Caco-2 (cell line): ENCODE measurements around the gene CX3CL1. TPM values are rescaled to one million over a fixed set of nuclear protein-coding genes. Genes with fewer than 3 reads are reported as not detected.

Experiments used
- BruUV-seq: library from RNA; stranded (reverse); fragments of 400-500 nt; replicated peaks from 2 replicates; lab custom pipeline; 2021; lab: Mats Ljungman, UMichigan
- CTCF ChIA-PET: fragments of 300-600 bp; sonication (Branson Sonifier 250); formaldehyde crosslinking; loops from one replicate; lab custom pipeline; 2022; ENCODE audit warnings: antibody characterized with exemption; lab: Charles Lee
- POLR2A ChIA-PET: fragments of 300-600 bp; sonication (Branson Sonifier 250); formaldehyde crosslinking; loops from one replicate; lab custom pipeline; 2022; ENCODE audit warnings: antibody characterized with exemption; lab: Charles Lee
- DNase-seq, 2 experiments: peaks; one replicate each; pipeline versions ENCODE4 v3.0.0 to v3.0.0-alpha.2; 2020 to 2022
- H3K27me3 ChIP-seq: replicated peaks from 2 replicates; pipeline ENCODE4 v1.6.0; 2011; ENCODE audit warnings: low read length; ENCODE audit not compliant: control insufficient read depth, insufficient read depth
- H3K36me3 ChIP-seq: 2 replicates; pipeline ENCODE4 v1.5.1; 2011; ENCODE audit warnings: low read length; ENCODE audit not compliant: control insufficient read depth, insufficient read depth
- H3K4me1 ChIP-seq: fragments of 250-450 bp; sonication (Bioruptor Pico); 2 replicates; pipeline ENCODE4 v1.5.1; 2020; ENCODE audit warnings: mild to moderate bottlenecking
- H3K4me3 ChIP-seq: 2 replicates; pipeline ENCODE4 v1.5.1; 2011; ENCODE audit warnings: low read depth, mild to moderate bottlenecking, control low read depth, low read length
- H3K9me3 ChIP-seq: fragments of 250-450 bp; sonication (Bioruptor Pico); 2 replicates; pipeline ENCODE4 v1.5.1; 2020; ENCODE audit warnings: mild to moderate bottlenecking, moderate library complexity
- H3K27ac Mint-ChIP-seq: one replicate; pipeline ENCODE4 v1.8.0; 2022; ENCODE audit warnings: mixed read lengths; ENCODE audit not compliant: unreplicated experiment
- H3K27me3 Mint-ChIP-seq: one replicate; pipeline ENCODE4 v1.8.0; 2022; ENCODE audit warnings: mixed read lengths; ENCODE audit not compliant: insufficient read depth, unreplicated experiment
- H3K36me3 Mint-ChIP-seq: one replicate; pipeline ENCODE4 v1.8.0; 2022; ENCODE audit warnings: mild to moderate bottlenecking, mixed read lengths; ENCODE audit not compliant: insufficient read depth, unreplicated experiment
- H3K4me1 Mint-ChIP-seq: one replicate; pipeline ENCODE4 v1.8.0; 2022; ENCODE audit warnings: low read depth, mixed read lengths; ENCODE audit not compliant: unreplicated experiment
- H3K4me3 Mint-ChIP-seq: one replicate; pipeline ENCODE4 v1.8.0; 2022; ENCODE audit warnings: mild to moderate bottlenecking, moderate library complexity, mixed read lengths; ENCODE audit not compliant: unreplicated experiment
- H3K9me3 Mint-ChIP-seq: one replicate; pipeline ENCODE4 v1.8.0; 2022; ENCODE audit warnings: mixed read lengths; ENCODE audit not compliant: unreplicated experiment
- intact Hi-C: fragments of 100-400 bp; cut with micrococcal nuclease; formaldehyde crosslinking; loops from one replicate; pipeline ENCODE4 v1.10.0; 2022; ENCODE audit not compliant: unreplicated experiment
- total RNA-seq: library from RNA; stranded (reverse); gene quantifications from 2 replicates; pipeline ENCODE4 v1.2.3, GENCODE V29; 2022
- TF ChIP-seq, protein P1 (sequence below), 2 experiments: fragments of 200-600 bp in 1 of 2; IDR thresholded peaks; 1 replicate in 1 of 2; 2 replicates in 1 of 2; pipeline versions ENCODE4 v1.5.1 to v1.8.0; 2011 to 2022; ENCODE audit warnings: antibody characterized with exemption in 1 of 2, control low read depth in 1 of 2, inconsistent platforms in 1 of 2, low read depth in 1 of 2, low read length in 1 of 2, mild to moderate bottlenecking in 1 of 2, moderate library complexity in 1 of 2; ENCODE audit not compliant: insufficient read depth in 1 of 2, severe bottlenecking in 1 of 2, unreplicated experiment in 1 of 2

Gene CX3CL1
- total RNA-seq, 1 experiment from 2014 or later = not detected

DNA sequence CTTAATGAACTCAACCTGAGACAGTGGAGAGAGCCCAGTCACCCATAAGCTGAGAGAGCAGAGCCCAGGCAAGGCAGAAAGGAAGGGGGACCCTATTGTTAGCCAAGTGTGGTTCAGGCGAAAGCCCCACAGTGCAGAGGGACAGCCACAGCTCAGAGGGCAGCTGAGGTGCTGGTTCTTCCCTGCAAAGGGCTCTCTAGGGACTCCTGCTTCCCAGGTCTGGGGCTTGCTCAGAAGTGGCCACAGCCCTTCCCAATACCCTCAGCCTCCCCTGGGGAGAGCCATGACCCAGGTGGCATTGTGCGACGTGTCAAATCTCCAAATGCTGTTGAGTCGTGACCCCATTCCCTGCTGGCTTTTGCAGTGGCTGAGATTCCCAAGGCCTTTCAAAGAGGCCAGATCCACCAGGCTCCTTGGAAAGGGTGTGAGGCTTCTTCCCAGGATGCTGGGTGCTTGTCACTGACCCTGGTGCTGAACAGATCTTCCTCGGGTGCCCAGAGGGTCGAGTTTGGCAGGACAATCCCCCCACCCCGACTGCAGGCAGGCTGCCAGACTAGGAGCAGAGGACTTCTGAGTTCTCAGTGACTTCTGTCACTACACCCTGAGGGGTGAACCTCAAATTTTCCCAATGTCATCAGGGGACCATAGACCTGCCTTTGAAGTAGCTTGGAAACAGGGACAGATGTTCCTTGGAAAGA lies 29.8 kb downstream of the CX3CL1 start:
- H3K27me3 ChIP-seq = no peaks in the 10 kb centered on the region
- POLR2A ChIA-PET = no interaction called here
- Mint-ChIP-seq H3K4me1 (peaks cover 9% of the 10 kb centered on the region), H3K27me3 (no peaks in the 10 kb centered on the region), H3K36me3 (no peaks in the 10 kb centered on the region), H3K4me3 (no peak overlapping the region), H3K9me3 (no peaks in the 10 kb centered on the region), H3K27ac (no peak overlapping the region)
- no TSS peak for BruUV-seq
- H3K4me1 ChIP-seq = no peaks in the 10 kb centered on the region
- DNase-seq = no peak
- no peaks in the 10 kb centered on the region for H3K9me3 ChIP-seq
- no peak overlapping the region for H3K4me3 ChIP-seq
- no peaks in the 10 kb centered on the region for H3K36me3 ChIP-seq
- intact Hi-C loops = no loop called here
- CTCF ChIA-PET = no interaction called here
- TF ChIP-seq, protein P1, sequence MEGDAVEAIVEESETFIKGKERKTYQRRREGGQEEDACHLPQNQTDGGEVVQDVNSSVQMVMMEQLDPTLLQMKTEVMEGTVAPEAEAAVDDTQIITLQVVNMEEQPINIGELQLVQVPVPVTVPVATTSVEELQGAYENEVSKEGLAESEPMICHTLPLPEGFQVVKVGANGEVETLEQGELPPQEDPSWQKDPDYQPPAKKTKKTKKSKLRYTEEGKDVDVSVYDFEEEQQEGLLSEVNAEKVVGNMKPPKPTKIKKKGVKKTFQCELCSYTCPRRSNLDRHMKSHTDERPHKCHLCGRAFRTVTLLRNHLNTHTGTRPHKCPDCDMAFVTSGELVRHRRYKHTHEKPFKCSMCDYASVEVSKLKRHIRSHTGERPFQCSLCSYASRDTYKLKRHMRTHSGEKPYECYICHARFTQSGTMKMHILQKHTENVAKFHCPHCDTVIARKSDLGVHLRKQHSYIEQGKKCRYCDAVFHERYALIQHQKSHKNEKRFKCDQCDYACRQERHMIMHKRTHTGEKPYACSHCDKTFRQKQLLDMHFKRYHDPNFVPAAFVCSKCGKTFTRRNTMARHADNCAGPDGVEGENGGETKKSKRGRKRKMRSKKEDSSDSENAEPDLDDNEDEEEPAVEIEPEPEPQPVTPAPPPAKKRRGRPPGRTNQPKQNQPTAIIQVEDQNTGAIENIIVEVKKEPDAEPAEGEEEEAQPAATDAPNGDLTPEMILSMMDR (IDR thresholded peaks at IDR 0.05; ENCODE audit: insufficient read depth in 1 of 2, low read depth in 1 of 2, low read length in 1 of 2, severe bottlenecking in 1 of 2, unreplicated experiment in 1 of 2) = no peak

DNA sequence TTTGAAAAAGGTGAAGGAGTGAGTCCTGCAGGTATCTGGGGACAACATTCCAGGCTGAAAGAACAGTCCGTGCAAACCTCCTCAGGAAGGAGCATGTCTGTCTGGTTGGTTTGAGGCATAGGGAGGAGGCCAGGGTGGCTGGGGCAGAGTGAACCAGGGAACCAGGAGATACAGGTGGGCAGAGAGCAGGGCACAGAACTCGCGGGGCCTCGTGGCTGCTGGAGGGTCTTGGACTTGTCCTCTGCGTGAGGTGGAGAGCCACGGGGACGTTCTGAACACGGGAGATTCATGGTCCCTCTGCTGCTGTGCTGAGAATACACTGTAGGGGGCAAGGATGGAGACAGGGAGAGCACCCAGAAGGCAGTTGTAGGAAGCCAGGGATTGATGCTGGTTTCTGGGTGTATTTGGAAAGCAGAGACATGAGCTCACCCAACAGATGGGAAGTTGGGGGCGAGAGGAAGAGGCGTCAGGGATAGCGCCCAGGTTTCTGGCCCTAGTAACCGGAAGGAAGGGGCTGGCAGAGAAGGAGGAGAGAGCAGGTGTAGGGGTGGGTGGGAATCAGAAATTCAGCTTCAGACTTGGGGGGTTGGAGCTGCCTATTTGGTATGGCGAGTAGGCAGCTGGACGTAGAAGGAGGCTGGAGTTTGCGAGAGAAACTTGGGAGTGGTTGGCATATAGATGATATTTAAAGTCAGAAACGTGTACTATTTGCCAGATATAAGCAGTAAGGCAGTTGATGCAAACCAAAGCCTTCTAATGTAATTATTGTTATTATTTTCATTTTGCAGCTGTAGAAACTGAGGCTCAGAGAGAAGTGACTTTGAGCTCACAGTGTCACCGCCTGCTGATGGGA lies 31.9 kb downstream of the CX3CL1 start, which contains the start of gene CCL17:
Gene CCL17 (plus strand): TSS at position 803 of the 853 bp plus-strand sequence. CDS start 9,166 bp downstream, outside the sequence.
- no TSS peak for BruUV-seq
- Histone ChIP-seq H3K36me3 (no peaks in the 10 kb centered on the region), H3K27me3 (no peaks in the 10 kb centered on the region), H3K9me3 (no peaks in the 10 kb centered on the region), H3K4me1 (no peaks in the 10 kb centered on the region), H3K4me3 (no peak within 1 kb of the TSS)
- intact Hi-C loops = no loop called here
- TF ChIP-seq, protein P1 (IDR thresholded peaks at IDR 0.05; ENCODE audit: insufficient read depth in 1 of 2, low read depth in 1 of 2, low read length in 1 of 2, severe bottlenecking in 1 of 2, unreplicated experiment in 1 of 2) = no peak
- H3K27ac Mint-ChIP-seq = no peak within 1 kb of the TSS
- no peak within 1 kb of the TSS for H3K4me3 Mint-ChIP-seq
- CTCF ChIA-PET = interaction anchor here (0.8 to 1.1 kb wide), 2 partner anchors 12 to 123 kb away, joined by 3 to 5 read pairs; no protein-coding TSS in a partner anchor
- POLR2A ChIA-PET = no interaction called here
- H3K36me3 Mint-ChIP-seq = no peaks in the 10 kb centered on the region
- H3K4me1 Mint-ChIP-seq = peaks cover 9% of the 10 kb centered on the region
- no peaks in the 10 kb centered on the region for H3K27me3 Mint-ChIP-seq
- H3K9me3 Mint-ChIP-seq = no peaks in the 10 kb centered on the region
- no peak for DNase-seq

DNA sequence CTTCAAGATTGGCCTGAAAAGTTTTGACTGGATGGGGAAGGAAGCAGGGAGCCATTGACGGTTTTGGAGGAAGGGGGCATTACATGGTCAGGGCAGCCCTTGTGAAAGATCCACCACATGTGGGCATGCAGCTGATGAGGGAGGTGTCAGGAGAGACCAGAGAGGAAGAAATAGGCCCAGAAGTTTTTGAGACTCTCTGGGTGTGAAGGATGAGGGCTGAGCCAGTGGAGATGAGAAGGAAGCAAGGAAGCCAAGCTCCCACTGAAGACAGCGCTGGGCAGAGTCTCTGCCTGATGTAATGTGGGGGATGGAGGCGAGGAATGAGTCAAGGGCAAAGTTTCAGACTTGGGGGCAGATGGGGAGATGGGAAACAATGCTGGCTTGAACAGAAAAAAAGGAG lies 32.8 kb downstream of the CX3CL1 start:
- TF ChIP-seq, protein P1 (IDR thresholded peaks at IDR 0.05; ENCODE audit: insufficient read depth in 1 of 2, low read depth in 1 of 2, low read length in 1 of 2, severe bottlenecking in 1 of 2, unreplicated experiment in 1 of 2) = no peak
- CTCF ChIA-PET = interaction anchor here (1.1 kb wide), 1 partner anchor 122 kb away, joined by 3 read pairs; no protein-coding TSS in a partner anchor
- no peaks in the 10 kb centered on the region for H3K9me3 Mint-ChIP-seq

More for the DNA sequence above, 32.8 kb downstream of the CX3CL1 start:
- Mint-ChIP-seq H3K27me3 (no peaks in the 10 kb centered on the region), H3K4me3 (no peak overlapping the region), H3K27ac (no peak overlapping the region), H3K36me3 (no peaks in the 10 kb centered on the region), H3K4me1 (peaks cover 9% of the 10 kb centered on the region)
- BruUV-seq = no TSS peak
- POLR2A ChIA-PET = no interaction called here
- Histone ChIP-seq H3K36me3 (no peaks in the 10 kb centered on the region), H3K27me3 (no peaks in the 10 kb centered on the region), H3K4me3 (no peak overlapping the region), H3K4me1 (no peaks in the 10 kb centered on the region), H3K9me3 (no peaks in the 10 kb centered on the region)
- intact Hi-C loops = no loop called here
- DNase-seq = no peak
